LNCaP clone FGC (cell line): ENCODE measurements around the gene NUMBL.

Source experiments
- DNase-seq: peaks from one replicate; pipeline ENCODE4 v3.0.0-alpha.2; 2011; ENCODE audit warnings: low read depth
- H3K4me3 ChIP-seq: 2 replicates; pipeline ENCODE4 v1.5.1; 2011; ENCODE audit warnings: mild to moderate bottlenecking, low read depth, low read length, control low read depth
- TF ChIP-seq, protein P1 (sequence below): IDR thresholded peaks from 2 replicates; pipeline ENCODE4 v1.5.1; 2012; ENCODE audit warnings: mild to moderate bottlenecking; ENCODE audit not compliant: control insufficient read depth, insufficient read depth; ENCODE audit errors: extremely low read depth

The NUMBL gene

DNA sequence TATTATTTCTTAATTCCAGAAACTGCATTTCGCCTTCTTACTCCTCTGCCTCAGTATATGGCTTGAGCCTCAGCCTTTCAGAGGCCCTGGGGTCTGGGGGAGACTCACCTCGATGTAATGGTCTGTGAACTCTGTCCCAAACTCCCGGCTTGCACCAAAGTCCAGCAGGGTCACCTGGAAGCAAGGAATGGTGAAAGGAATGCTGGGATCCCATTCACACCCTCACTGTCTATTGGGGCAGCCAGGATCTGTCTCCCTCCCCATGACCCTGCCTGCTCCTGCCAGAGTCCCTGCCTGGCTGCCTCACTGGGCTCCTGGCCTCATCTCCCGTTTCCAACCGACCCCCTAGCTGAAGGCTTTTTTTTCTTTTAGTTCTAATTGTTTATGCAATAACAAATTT lies 5.4 kb upstream of the NUMBL start:
- TF ChIP-seq, protein P1, sequence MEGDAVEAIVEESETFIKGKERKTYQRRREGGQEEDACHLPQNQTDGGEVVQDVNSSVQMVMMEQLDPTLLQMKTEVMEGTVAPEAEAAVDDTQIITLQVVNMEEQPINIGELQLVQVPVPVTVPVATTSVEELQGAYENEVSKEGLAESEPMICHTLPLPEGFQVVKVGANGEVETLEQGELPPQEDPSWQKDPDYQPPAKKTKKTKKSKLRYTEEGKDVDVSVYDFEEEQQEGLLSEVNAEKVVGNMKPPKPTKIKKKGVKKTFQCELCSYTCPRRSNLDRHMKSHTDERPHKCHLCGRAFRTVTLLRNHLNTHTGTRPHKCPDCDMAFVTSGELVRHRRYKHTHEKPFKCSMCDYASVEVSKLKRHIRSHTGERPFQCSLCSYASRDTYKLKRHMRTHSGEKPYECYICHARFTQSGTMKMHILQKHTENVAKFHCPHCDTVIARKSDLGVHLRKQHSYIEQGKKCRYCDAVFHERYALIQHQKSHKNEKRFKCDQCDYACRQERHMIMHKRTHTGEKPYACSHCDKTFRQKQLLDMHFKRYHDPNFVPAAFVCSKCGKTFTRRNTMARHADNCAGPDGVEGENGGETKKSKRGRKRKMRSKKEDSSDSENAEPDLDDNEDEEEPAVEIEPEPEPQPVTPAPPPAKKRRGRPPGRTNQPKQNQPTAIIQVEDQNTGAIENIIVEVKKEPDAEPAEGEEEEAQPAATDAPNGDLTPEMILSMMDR, result no peak
- DNase-seq, result no peak
- H3K4me3 ChIP-seq, result no peak overlapping the region

DNA sequence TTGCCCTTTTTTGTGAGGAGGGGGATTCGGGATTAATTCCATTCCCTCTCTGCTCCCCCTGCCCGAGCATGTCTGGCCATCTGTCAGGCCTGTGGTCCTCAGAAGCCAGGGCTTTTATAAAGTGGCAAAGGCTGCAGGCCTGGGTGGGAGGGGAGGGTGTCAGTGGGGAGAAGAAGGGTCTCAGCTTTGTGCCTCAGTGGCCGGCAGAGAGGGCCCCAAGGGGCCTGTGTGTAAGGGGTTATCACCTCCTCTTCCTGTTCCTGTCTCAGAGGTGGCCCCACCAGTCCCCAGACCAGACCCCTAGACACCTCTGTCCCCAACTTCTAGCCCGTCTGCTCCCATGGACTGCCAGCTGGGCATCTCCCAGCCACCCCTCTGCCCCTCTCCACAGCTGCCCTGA lies 3.4 kb upstream of the NUMBL start:
- DNase-seq, result no peak

DNA sequence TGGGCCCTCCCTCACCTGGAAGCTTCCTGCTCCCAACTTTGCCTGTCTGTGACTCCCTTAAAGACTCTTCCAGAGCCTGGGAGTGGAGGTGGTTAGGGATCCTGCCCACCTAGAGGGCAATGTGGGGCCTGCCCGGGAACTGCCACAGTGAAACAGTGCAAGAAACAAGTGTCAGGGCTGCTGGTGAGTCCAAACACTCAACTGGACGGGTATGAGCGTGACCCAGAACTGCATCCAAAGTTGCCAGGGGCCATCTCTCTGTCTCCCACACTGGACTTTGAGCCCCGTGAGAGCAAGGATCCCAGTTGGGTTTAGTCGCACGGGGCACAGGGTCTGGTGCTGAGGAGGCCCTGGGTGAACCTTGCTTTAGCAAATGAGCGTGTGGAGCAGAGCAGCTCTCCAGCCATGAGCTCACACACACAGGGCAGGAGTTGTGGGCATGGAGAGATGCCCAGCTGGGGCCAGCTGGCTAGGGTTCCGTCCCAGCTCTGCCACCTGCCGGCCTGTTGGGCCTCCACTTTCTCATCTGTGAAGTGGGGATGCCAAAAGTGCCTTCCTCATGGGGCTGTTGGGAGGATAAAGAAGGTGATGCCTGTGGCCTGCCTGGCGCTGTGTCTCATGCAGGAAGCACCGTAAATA lies 2.8 kb upstream of the NUMBL start:
- no peak for DNase-seq
- TF ChIP-seq, protein P1, result peak; percentile 29; the same call in 1 of the 2 replicates

More for the DNA sequence above, 3.4 kb upstream of the NUMBL start:
- no peak overlapping the region for H3K4me3 ChIP-seq
- TF ChIP-seq, protein P1, result no peak

DNA sequence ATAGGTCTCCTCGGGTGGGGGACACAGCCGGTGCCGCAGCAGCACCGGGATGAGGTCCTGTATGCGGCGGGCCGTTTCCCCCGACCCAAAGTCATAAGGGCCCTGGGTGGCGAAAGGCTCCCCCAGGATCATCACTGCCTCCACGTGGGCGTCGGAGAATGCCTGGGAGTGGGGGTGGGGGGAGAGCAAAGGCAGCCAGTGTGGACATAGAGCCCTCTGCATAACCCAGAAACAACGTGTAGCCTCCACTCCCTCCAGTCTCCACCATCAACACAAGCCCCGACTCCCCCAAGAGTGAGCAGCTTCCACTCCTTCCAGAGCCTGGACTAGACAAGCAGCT lies 1.7 kb upstream of the NUMBL start:
- no peak overlapping the region for H3K4me3 ChIP-seq
- TF ChIP-seq, protein P1, result no peak
- DNase-seq, result no peak

More for the DNA sequence above, 2.8 kb upstream of the NUMBL start:
- no peak overlapping the region for H3K4me3 ChIP-seq

DNA sequence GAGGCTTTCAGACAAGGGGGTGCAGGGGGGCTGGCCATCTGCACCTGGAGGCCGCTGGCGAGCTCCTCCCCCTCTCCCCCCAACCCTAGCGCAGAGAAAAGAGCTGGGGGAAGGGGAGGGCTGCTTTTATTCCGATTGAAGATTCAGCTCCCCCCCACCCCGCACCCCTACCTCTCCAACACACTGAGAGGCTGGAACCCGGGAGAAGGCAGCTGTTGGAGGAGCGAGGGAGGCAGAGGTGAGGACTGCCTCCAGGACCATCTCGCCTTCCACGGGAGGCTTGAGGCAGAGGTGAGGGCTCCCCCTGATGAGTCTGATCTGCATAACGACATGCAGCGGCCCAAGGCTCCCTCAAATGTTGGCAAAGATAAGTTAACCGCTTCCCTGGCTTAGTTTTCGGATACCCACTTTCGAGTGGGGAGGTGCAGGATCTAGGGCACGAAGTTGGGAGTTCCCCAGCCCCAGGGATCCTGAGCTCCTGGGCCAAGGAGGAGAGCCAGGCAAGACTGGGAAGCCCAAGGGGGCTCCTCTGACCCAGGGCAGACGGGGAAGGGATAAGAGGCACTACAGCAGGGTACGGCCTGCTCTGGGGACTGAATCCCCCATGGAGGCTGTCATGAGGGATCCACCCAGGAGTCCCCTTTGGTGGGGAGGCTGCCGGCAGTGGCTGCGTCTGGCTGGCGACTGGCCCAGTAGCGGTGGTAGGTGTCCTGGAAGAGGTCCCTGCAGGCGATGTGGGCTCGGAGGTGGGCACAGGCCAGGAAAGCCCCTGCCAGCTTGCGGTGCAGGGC lies 1.2 kb upstream of the NUMBL start:
- DNase-seq, result no peak
- TF ChIP-seq, protein P1, result no peak
- H3K4me3 ChIP-seq, result no peak overlapping the region

DNA sequence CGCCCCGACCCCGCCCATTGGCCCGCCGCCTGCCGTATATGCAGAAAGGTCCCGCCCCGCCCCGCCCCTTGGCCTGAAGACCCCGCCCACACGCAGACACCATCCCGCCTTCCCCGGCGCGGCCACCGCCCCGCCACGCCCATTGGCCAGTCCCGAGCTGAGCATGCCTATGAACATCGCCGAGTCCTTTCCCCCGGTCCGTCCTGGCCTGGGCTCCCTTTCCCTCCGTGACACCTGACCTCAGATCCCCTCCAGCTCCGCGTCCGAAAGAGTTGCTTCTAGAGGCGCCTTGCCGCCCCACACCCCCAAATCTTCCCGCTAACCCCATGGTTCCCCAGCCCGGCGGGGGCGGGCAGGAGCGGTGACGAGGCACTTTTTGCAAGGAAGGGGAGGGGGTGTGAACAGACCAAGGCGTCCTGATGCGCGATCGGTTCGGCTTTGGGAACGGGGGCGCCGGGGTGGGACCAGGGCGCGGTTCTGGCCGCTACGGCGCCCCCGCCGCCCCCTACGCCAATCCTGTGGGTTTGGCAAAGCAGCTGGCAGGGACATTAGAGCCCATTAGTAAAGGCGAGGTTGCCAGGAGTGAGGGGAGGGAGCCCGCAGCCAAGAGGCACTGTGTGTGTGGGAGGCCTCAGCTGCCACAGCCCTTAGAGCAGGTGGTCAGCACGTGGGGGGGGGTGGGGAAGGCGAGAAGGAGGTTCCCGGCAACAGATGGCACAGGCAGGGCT lies 406 bp upstream of the NUMBL start:
- TF ChIP-seq, protein P1, result no peak
- DNase-seq, result peak; percentile 39
- peak overlapping the region; percentile 52 for H3K4me3 ChIP-seq
